GM18502 (cell line): Measurements from ENCODE around the gene GPR152.
A peak's percentile ranks its signal among the peaks of the same experiment; 100 is the strongest.
"Not testable (repeated sequence)": the region's sequence is repeated elsewhere in the genome, so short reads cannot be mapped to it uniquely, and the experiment has no call there.

Source experiments
- ATAC-seq: cut with Tn5 transposase; IDR thresholded peaks from one replicate; pipeline ENCODE4 v1.9.1; 2021; ENCODE audit warnings: mild to moderate bottlenecking; ENCODE audit not compliant: unreplicated experiment, poor library complexity

Gene GPR152

DNA sequence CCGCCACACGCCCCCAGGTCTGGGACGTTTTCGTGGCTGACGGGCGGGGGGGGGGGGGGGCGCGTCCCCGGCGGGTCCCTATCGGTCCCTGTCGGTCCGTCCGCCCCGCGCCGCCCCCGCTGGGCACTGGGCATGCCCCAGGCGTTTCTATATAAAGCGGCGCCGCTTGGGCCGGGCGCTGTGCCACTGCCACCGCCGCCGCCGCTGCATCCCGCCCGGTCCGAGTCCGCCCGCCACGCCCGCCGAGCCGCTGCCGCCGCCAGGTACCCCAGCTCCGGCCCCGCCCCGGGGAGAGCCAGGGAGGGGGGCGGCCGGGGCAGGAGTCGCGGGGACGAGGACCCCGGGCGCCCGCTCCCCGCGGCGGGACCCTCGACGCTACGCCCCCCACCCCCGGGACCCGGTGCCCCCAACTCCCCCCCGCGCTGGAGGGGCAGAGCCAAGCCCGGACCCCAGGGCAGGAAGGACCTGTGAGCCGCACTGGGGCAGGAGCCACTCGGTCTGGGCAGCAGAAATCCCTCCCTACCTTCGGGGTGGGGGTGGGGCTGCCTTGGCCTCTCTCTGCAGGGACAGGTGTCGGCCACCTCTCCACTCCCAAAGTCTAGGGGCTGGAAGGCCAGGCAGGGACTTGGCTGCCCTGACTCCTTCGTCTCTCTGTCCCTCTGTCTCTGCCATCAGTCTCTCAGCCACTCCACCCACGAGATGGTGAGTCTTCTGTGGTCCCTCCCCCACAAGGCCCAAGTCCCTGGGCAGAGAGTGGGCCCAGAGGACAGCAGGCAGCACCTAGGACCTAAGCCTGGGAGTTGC, 36.8 kb downstream of the GPR152 start, which contains the start of gene CARNS1:
CARNS1 (plus strand) TSS at position 178 of the 804 bp plus-strand sequence; CDS start at position 700, 522 bp downstream.
- ATAC-seq: no peak

DNA sequence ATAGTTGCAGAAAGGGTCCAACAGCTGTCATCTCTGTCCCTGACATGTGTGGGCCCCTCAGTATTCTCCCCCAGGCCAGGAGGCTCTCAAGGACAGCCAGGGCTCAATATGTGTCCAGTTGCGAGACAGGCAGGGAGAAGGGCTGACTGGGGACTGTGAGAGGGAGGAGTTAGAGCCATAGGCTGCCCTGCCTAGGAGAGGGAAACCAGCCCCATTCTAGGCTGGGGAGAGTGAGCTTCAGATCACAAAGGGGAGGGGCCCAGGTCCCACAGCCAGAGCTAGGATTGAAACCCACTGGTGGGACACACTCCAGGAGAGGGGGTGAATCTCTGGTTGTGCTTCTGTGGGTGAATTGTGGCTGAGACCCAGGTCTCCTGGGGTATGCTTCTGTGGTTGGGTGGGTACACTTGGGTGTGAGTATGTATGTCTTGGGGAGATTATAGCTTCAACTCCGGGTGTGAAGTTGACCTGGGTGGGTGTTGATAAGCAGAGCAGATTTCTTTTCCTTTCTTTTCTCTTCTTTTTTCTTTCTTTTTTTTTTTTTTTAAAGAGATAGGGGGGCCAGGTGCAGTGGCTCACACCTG, 39.2 kb downstream of the GPR152 start:
- no peak for ATAC-seq

DNA sequence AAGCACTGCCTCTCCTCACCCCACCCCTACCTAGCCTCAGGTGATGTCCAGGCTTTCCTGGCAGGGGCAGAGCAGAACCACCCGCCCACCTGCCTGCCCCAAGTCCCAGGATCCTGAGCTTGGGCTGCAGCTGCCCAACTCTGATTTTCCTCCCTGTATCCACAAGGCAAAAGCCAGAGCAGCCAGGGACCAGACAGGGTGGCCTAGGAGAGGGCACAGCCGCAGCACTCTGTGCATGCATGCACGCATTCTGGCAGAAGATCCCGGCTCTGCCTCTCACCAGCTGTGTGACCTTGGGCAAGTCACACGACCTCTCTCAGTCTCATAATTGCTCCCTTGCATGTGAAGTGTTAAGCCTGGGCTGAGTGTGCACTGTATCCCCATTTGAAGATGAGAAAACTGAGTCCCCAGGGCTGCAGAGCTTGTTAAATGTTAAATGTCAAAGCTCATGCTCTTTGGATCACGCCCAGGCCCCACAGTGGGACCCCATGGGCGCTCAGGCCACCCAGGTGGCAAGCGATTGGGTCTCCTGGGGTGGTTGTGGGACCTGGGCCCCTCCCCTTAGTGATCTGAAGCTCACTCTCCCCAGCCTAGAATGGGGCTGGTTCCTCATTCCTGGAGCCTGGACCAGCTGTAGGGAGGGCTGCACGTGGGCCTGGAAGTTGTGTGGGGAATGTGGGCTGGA, 39.9 kb downstream of the GPR152 start:
- ATAC-seq: no peak

DNA sequence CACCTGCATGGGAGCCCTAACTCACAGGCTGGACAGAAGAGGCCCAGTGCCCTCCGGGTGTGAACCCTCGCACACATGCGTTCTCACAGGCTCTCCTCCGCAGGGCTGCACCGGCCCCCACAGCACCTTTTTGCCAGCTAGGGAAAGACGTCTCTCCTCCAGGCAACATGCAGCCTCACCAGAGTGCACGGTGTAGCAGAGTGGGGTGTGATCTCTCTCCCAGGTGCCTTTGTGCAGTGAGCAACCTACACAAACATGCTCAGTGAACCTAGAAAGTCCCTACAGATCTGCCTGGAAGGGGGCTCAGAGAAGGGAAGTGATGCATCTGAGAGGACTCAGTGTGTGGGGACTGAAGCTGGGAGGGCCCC, 40.8 kb downstream of the GPR152 start:
- ATAC-seq: no peak

DNA sequence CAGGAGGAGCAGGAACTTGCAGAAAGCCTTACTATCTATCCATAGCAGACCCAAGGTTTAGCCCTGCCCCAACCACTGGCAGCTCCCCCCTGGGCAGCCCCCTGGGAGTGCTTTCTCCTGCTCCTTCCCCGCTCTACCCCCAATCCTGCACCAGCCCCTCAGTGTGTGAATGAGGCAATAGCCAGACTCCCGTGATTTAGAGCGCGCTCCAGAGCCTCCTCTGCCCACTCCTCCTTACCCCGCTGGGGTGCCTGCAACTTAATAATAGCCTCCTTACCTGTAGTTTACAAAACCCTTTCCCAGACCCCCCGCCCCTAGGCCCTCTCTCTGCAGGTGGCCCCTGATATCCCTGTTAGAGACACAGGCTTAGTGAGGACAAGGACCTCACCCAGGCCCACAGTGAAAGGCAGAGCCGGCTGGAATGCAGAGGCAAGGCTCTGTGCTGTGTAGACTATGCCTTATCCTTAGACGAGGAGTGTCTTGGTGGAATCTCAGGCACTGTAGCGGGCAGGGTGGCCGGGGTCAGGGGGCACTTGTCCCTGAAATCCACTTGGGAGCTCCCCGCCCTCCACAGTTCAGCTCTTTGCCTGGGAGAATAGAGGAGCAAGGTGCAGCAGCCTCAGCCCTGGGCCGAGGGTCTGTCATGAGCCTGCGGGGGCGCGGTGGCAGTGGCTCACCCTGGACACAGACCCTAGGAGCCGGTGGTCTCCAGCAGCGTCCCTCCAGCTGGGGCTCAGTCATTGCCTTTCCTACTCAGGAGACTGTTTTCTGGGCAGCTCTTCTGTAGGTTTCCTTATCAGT, 41.3 kb downstream of the GPR152 start:
- ATAC-seq: no peak

DNA sequence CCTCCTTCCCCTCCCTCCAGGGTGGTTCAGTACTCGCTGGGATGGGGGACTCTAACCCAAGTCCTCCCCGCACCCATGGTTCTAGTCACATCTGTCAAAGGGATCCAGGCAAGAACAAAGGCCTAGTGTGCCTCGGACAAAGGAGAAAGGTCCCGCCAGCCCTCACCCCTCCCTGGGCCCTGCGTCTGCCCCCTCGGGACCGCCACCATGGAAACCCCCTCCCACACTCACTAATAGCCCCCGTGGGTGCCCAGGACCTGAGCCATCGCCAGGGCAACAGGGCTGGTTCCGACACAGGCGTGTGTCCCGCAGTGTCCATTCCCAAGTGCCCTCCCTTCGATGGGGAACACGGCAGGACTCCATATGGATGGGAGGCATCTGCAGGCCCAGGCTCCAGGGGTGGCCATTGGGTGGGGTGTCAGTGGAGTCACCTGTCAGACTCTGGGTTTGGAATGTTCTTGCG, 42.1 kb downstream of the GPR152 start:
- ATAC-seq: no peak

DNA sequence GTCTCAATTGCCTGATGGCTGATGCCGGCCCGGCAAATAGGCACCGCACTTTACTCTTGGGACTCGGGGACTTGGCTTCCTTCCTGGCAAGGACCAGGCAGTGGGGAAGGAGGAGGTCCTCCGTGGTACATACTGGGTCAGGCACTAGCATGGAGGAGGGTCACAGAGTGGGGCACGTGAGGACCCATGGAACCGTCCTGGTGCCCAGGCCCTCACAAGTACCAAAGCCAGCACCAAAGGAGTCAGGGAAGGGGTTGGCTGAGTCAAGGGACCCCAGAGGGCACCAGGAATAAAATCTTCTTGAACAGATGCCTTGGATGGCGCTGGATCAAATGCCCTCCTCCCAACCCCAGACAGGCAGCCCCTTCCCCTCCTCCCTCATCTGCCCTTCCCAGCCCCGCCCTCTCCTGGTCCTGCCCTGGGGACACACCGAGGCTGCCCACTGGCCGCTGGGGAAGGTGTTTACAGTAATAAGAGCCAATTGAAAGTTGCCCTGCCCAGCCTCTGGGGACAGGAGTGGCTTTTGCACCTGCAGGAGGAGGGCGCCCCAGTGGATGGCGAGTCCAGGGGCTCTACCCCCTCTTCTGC, 42.7 kb downstream of the GPR152 start:
- ATAC-seq: no peak

DNA sequence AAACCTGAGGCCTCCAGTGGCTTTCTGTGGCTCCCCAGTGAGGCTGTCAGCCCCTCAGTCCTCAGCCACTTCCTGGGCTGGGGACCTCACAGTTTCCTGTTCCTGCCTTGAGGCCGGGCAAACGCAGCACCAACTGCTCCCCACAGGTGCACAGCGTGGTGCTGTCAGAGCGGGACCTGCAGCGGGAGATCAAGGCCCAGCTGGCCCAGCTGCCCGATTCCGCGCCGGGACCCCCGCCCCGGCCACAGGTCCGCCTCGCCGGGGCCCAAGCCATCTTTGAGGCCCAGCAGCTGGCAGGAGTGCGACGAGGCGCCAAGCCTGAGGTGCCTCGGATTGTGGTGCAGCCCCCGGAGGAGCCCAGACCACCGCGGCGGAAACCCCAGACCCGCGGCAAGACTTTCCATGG, 43.3 kb downstream of the GPR152 start:
- peak; percentile 54 for ATAC-seq

DNA sequence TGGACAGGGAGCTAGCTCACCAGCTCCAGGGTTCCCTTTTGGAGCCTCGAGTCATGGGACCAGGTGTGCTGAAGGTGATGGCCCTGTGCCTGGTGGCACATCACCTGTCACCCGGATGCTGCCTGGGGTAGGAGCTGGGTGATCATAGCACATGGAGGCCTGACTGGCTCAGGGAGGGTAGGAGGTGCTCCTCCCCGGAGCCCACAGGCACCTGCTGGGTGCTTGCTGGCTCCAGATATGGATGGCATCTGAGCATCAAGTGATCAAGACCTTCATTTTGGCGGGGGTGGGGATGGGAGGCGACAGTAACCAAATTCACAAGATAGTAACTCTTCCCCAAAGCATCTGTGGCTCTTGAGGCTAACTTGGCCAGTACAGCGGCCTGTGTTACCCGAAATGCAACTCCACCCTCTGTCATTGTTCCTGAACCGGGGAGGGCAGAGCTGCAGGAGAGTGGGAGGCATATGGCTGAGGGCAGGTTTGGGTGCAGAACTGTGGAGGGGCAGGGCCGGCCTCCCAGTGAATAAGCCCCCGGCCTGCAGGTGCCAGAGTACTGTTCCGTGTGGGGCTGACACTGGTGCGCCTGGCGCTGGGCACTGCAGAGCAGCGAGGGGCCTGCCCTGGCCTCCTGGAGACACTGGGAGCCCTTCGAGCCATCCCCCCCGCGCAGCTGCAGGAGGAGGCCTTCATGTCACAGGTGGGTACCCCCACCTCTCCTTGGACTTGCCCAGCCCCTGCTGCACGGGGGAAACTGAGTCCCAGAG, 43.9 kb downstream of the GPR152 start:
- no peak for ATAC-seq

DNA sequence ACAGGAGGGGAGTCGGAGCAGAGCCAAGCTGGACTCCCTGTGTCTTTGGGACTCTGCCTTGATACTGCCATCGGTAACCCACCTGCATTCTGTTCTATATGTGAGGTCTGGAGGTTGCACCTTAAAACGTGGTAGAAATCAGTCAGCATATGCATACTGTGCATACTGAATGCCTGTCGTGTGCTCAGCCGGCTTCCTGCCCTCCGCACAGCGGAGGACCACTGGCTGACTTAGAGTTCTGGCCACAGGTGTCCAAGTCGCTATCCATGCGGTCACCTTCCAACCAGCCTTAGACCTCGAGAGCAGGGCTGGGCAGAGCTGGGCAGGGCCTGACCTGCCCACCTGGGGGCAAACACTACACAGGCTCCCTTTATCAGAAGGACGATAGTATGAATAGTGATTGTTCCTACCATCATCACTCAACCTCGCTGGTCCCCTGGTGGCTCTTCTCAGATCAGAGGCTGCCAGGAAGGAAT, 44.8 kb downstream of the GPR152 start:
- no peak for ATAC-seq

DNA sequence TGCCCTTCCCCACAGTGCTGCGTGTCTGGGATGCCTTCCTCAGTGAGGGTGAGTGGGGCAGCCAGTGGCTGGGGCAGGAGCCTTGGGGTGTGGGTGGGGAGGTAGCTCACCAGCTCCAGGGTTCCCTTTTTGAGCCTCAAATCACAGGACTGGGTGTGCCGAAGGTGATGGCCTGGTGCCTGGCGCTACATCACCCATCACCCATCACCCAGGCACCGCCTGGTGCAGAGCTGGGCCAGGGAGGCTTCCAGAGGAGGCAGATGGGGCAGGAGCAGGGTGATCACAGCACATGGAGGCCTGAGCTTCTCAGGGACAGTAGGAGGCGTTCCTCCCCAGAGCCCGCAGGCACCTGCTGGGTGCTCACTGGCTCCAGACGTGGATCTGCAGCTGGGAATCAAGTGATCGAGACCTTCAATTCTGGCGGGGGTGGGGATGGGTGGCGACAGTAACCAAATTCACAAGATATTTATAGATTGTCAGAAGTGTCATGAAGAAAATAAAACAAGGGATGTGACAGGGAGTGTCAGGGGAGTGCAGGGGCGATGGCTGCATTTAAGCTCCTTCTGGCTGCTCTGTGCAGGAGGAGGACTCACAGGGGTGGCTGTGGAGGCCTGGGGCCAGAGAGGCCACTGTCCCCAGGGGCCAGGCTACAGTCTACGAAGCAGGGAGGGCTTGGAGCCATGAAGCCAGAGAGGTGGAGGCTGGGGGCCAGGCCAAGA, 45.4 kb downstream of the GPR152 start:
- no peak for ATAC-seq

DNA sequence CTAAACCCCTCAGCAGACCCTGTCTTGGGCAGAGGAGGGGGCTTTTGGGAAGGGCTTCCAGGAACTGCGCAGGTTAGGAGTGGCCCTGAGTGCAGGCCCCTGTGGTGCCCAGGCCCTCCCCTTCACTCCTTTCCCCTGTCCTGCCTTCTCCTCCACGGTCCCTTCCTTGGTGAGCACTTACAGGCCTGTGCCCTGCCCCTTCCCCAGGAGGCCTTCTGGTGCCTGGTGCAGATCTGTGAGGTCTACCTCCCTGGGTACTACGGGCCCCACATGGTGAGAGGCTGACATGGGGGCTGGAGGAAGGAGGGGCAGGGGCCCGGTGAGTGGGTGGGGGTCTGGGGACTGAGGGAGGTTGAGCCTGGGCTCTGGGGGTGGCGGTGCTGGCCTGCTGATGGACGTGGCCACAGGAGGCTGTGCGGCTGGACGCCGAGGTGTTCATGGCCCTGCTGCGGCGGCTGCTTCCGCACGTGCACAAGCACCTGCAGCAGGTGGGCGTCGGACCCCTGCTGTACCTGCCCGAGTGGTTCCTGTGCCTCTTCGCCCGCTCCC, 46.0 kb downstream of the GPR152 start:
- no peak for ATAC-seq

DNA sequence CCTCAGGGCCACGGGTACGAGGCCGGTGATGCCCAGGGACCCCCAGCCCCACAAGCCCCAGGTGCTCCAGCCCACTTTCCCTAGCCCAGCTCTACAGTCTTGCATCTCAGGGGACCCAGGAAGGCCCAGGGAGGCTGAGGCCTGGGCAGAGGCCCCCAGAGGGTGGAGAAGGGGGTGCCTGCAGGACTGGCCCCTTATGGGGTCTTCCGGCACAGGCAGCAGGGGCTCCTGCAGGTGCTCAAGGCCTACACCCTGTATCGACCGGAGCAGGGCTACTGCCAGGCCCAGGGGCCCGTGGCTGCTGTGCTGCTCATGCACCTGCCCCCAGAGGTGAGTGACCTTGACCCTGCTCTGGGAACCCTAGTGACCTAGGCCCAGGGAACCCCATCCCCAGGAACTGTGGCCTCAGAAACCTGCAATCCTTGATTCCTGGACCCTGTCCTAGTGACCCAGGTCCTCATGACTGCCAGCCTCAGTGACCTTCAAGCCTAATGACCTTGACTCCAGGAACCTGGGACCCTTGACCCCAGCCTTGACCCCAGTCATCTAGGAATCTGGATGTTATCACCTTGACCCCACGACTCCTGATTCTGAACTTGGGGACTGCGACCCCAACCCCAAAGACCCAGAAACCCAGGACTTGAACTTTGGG, 46.7 kb downstream of the GPR152 start:
- ATAC-seq: no peak

DNA sequence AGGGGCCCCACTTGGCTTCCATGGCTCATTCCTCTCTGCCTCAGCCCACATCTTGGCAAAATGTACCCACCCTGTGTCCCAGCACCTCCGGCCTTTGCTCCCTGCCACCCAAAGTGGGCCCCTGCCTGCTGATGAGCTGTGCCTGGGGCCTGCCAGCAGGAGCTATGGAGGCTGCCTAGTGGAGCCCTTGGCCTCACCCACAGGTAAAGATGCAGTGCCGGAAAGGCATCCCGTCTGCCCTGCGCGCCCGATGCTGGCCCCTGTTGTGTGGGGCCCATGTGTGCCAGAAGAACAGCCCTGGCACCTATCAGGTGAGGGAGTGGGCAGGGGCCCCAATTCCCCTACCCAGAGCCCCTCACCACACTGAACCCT, 47.3 kb downstream of the GPR152 start:
- no peak for ATAC-seq

DNA sequence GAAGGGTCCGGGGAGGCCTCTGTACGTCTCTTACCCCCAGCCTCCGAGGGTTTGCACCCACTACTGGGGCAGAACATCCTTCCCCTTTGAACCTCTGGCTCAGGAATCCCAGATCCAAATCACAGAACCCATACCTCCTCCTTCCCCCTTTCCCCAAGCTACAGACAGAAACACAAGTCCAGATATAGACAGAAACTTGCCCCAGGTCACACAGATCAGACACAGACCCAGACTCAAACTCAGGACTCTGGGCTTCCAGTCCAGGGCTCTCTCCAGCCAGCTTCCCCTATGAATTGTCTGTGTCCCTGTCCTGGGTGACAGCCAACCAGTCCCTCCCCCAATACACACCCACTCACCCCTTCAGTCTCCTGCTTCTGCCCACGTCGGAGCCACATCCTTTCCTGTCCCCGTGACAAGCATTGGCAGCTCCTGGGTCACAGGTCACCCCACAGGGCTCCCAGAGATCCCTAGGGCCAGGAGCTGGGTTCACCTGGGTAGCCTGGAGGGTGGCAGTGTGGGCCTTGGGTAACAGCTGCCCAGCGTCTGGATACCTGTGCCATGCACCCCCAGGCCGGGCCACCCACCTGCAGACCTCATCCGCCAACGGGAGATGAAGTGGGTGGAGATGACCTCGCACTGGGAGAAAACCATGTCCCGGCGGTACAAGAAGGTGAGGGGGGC, 47.9 kb downstream of the GPR152 start:
- no peak for ATAC-seq

DNA sequence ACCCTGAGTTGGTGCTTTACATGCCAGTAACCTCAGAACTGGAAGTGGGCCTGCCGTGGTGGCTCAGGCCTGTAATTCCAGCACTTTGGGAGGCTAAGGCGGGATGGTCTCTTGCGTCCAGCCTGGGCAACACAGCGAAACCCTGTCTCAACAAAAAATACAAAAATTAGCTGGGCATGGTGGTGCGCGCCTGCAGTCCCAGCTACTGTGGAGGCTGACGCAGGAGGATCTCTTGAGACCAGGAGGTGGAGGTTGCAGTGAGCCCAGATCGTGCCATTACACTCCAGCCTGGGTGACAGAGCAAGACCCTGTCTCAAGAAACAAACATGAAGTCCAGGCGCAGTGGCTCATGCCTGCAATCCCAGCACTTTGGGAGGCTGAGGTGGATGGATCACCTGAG, 49.4 kb downstream of the GPR152 start:
- ATAC-seq: not testable (repeated sequence)

DNA sequence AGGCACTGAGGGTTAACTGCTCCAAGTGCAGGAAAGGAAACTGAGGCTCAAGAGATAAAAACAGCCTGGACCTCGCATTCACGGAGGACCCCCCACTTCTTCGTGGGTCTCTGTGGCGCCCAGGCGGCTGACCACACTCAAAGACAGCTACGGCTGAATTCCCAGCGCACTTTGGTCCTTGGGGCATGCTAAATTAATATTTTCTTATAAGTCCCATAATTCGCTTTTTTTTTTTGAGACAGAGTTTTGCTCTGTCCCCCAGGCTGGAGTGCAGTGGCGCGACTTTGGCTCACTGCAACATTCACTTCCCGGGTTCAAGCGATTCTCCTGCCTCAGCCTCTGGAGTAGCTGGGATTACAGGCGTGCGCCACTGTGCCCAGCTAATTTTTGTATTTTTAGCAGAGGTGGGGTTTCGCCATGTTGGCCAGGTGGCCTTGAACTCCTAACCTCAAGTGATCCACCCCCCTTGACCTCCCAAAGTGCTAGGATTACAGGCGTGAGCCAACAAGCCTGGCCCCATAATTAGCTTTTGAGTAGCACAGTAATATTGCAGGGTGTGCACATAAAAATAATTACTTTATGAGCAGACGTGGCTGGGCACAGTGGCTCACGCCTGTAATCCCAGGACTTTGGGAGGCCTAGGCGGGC, 50.2 kb downstream of the GPR152 start:
- not testable (repeated sequence) for ATAC-seq
